Adrenal gland (tissue), 12 donors: ENCODE measurements around the gene MKI67. TPM values are rescaled to one million over a fixed set of nuclear protein-coding genes. Genes with fewer than 3 reads are reported as not detected.

Experiments used
- DNase-seq, 7 donors: peaks; one replicate each; pipeline ENCODE4 v3.0.0-alpha.2; 2019 to 2020
- H3K27ac ChIP-seq, 5 donors: fragments of 200-600 bp; sonication (generic) in 4 of 5; 1 replicate in 3 of 5; 2 replicates in 2 of 5; pipeline versions ENCODE4 v1.5.1 to v1.8.0; 2016 to 2020; ENCODE audit warnings: mild to moderate bottlenecking in 1 of 5
- H3K27me3 ChIP-seq: fragments of 200-600 bp; 2 replicates; pipeline ENCODE4 v1.8.0; 2021
- H3K36me3 ChIP-seq, 2 donors: fragments of 200-600 bp; replicated peaks in 1 of 2; 1 replicate in 1 of 2; 2 replicates in 1 of 2; pipeline versions ENCODE4 v1.5.1 to v1.8.0; 2018 to 2022
- H3K4me1 ChIP-seq, 2 donors: fragments of 200-600 bp; replicated peaks in 1 of 2; 1 replicate in 1 of 2; 2 replicates in 1 of 2; pipeline versions ENCODE4 v1.5.1 to v1.8.0; 2018 to 2021
- H3K4me3 ChIP-seq, 4 donors: fragments of 200-600 bp; sonication (generic) in 3 of 4; one replicate each; pipeline ENCODE4 v1.5.1; 2016 to 2018
- H3K9me3 ChIP-seq, 3 donors: fragments of 200-600 bp; sonication (generic) in 1 of 3; replicated peaks in 1 of 3; 1 replicate in 2 of 3; 2 replicates in 1 of 3; pipeline versions ENCODE4 v1.5.1 to v1.8.0; 2016 to 2021
- CTCF ChIP-seq, 6 experiments: fragments of 450-650 bp in 4 of 6; fragments of 200-600 bp in 2 of 6; sonication (generic) in 1 of 6; IDR thresholded peaks; 1 replicate in 5 of 6; 2 replicates in 1 of 6; pipeline versions ENCODE4 v1.5.1 to v1.8.0; 2016 to 2021; ENCODE audit warnings: antibody characterized with exemption in 6 of 6, mild to moderate bottlenecking in 2 of 6, moderate library complexity in 1 of 6
- POLR2A ChIP-seq, 2 donors: fragments of 450-650 bp; IDR thresholded peaks; one replicate each; pipeline ENCODE4 v1.6.1; 2017; ENCODE audit warnings: antibody characterized with exemption in 2 of 2, mild to moderate bottlenecking in 2 of 2, moderate library complexity in 1 of 2
- WGBS, 4 donors: extraction: QIAGEN DNeasy Blood & Tissue Kit in 2 of 4; methylation state at CpG; one replicate each; pipeline versions ENCODE4 v1.1.5 to v1.1.7; 2013 to 2017; 5-methylcytosine and 5-hydroxymethylcytosine counted together
- intact Hi-C, 2 donors: fragments of 100-400 bp; cut with DNase I; formaldehyde crosslinking; loops; one replicate each; pipeline versions ENCODE4 v1.14.1 to v1.15.0; 2022 to 2023
- polyA plus RNA-seq, 3 donors: library from polyadenylated mRNA; stranded (reverse); fragments of 200-250 nt in 2 of 3; fragments of 350-450 nt in 1 of 3; fragmentation: Illumina TruSeq in 1 of 3; extraction: RNeasy Lipid Tissue Mini Kit (QIAGEN cat#74804) in 1 of 3; gene quantifications; one replicate each; pipeline ENCODE4 v1.2.3, GENCODE V29; 2013 to 2014
- total RNA-seq, 9 donors: library from RNA; depleted of rRNA in 4 of 9; stranded (reverse); fragments of >200 nt in 4 of 9; fragments of 120-200 nt in 1 of 9; fragmentation: NEBNext Ultra II Directional in 1 of 9; extraction: Animal tissue kit (Norgen Biotek cat#: 25700) in 1 of 9; gene quantifications; one replicate each; pipeline versions ENCODE4 v1.1.0 to v1.2.4, GENCODE V29; 2013 to 2023
- donor health status: healthy with polysubstance abuse.
- donor health status: Bipolar disorder and iron deficiency.
- donor health status: DM: yes; HTN: yes; CAD: no.
- donor health status: DM: no; HTN: no; CAD: no.
- donor health status: DM: no; HTN: no; CAD: no.
- donor health status: DM: yes; HTN: yes; CAD: no.

MKI67 gene
- total and polyA plus RNA-seq, 12 donors, result 0.30 to 16.8 (median 3.0) TPM

DNA sequence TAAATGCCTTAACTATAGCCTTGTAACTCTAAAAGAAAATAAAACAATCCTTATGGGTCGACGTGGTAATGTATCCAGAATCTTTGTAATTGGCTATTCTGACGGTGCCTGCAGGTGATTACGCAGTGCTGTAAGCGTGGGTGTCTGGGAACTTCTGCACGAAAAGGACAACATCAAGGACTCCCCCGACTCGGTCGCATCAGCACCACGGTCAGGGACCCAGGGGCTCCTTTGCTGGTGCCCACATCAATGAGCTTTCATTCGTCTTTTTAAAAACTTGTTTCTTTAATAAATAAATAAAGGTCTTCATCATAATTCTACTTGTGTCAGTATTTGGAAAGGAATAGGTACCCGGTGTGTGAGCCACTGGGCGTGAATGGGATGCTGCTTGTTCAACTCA, 13.2 kb downstream of the MKI67 start:
- no peak for DNase-seq
- intact Hi-C loops, result no loop called here
- no peak overlapping the region for H3K27ac ChIP-seq
- H3K4me1 ChIP-seq, result no peaks in the 10 kb centered on the region
- TF ChIP-seq CTCF (IDR thresholded peaks at IDR 0.05), result no peak
- TF ChIP-seq POLR2A (IDR thresholded peaks at IDR 0.05), result no peak
- no peaks in the 10 kb centered on the region for H3K27me3 ChIP-seq
- WGBS, 4 donors, result 93 to 97% (median 94%) methylated on average over 13 of the region's 13 CpGs
- H3K4me3 ChIP-seq, result no peak overlapping the region
- no peaks in the 10 kb centered on the region for H3K36me3 ChIP-seq
- H3K9me3 ChIP-seq, result no peaks in the 10 kb centered on the region

GRCh38 chr10:128111696-128112095, 14.5 kb downstream of the MKI67 start:
- Histone ChIP-seq H3K36me3 (no peaks in the 10 kb centered on the region), H3K4me1 (no peaks in the 10 kb centered on the region), H3K27me3 (no peaks in the 10 kb centered on the region), H3K27ac (no peak overlapping the region), H3K9me3 (no peaks in the 10 kb centered on the region), H3K4me3 (no peak overlapping the region)
- TF ChIP-seq CTCF (IDR thresholded peaks at IDR 0.05), result no peak
- no peak for DNase-seq
- 93 to 97% (median 96%) methylated on average over 6 of the region's 6 CpGs for WGBS, 4 donors
- intact Hi-C loops, result no loop called here

GRCh38 chr10:128110339-128110738, 15.9 kb downstream of the MKI67 start:
- Histone ChIP-seq H3K4me3 (no peak overlapping the region), H3K27me3 (no peaks in the 10 kb centered on the region), H3K4me1 (no peaks in the 10 kb centered on the region), H3K36me3 (no peaks in the 10 kb centered on the region), H3K27ac (no peak overlapping the region), H3K9me3 (no peaks in the 10 kb centered on the region)
- 95 to 99% (median 98%) methylated on average over 3 of the region's 3 CpGs for WGBS, 4 donors
- TF ChIP-seq CTCF (IDR thresholded peaks at IDR 0.05) (no peak), POLR2A (IDR thresholded peaks at IDR 0.05) (no peak)
- intact Hi-C loops, result no loop called here
- no peak for DNase-seq

GRCh38 chr10:128109707-128110106, 16.5 kb downstream of the MKI67 start:
- no peaks in the 10 kb centered on the region for H3K27me3 ChIP-seq
- DNase-seq, result no peak
- H3K27ac ChIP-seq, result no peak overlapping the region
- TF ChIP-seq CTCF (IDR thresholded peaks at IDR 0.05) (no peak), POLR2A (IDR thresholded peaks at IDR 0.05) (no peak)
- no peak overlapping the region for H3K4me3 ChIP-seq
- no peaks in the 10 kb centered on the region for H3K36me3 ChIP-seq
- WGBS, 4 donors, result 96 to 99% (median 96%) methylated on average over 4 of the region's 4 CpGs
- no peaks in the 10 kb centered on the region for H3K9me3 ChIP-seq
- intact Hi-C loops, result no loop called here
- H3K4me1 ChIP-seq, result no peaks in the 10 kb centered on the region
